H1 (cell line): ENCODE data around the gene MGST3. TPM values are rescaled to one million over a fixed set of nuclear protein-coding genes. Genes with fewer than 3 reads are reported as not detected.

Experiments used
- ASH2L ChIP-seq: fragments of 200-600, 300-600 bp; sonication (generic); IDR thresholded peaks from one replicate; pipeline ENCODE4 v1.7.1; 2017; ENCODE audit warnings: low read length
- CBX5 ChIP-seq: fragments of 300-800, 300-1000 bp; sonication (generic); IDR thresholded peaks from 2 replicates; pipeline ENCODE4 v1.7.1; 2016; ENCODE audit warnings: antibody characterized with exemption, low read length, low read depth
- EP300 ChIP-seq, 2 experiments: IDR thresholded peaks; 1 replicate in 1 of 2; 2 replicates in 1 of 2; pipeline ENCODE4 v1.6.1; 2011 to 2012; ENCODE audit warnings: low read depth in 2 of 2, low read length in 2 of 2, mild to moderate bottlenecking in 2 of 2, borderline replicate concordance in 1 of 2, inconsistent platforms in 1 of 2, moderate library complexity in 1 of 2
- RXRA ChIP-seq: IDR thresholded peaks from 2 replicates; pipeline ENCODE4 v1.6.1; 2011; ENCODE audit warnings: low read depth, mild to moderate bottlenecking, low read length, moderate library complexity; ENCODE audit not compliant: insufficient read depth
- SP1 ChIP-seq: IDR thresholded peaks from 2 replicates; pipeline ENCODE4 v1.6.1; 2011; ENCODE audit warnings: low read depth, low read length
- polyA plus RNA-seq, 7 experiments: library from polyadenylated mRNA; depleted of rRNA in 3 of 7; stranded (reverse) in 5 of 7; unstranded in 2 of 7; fragments of >200 nt in 5 of 7; fragments of 200-250 nt in 2 of 7; gene quantifications; 1 replicate in 5 of 7; 2 replicates in 1 of 7; 4 replicates in 1 of 7; pipeline versions ENCODE4 v1.2.1 to v1.2.3, GENCODE V29; 2011 to 2013; ENCODE audit warnings: missing spikeins in 2 of 7, mixed read lengths in 2 of 7
- total RNA-seq: library from RNA; stranded (reverse); fragmentation: NEBNext Ultra II Directional; extraction: Animal tissue kit (Norgen Biotek cat#: 25700); gene quantifications from 2 replicates; pipeline ENCODE4 v1.2.1, GENCODE V29; 2021
- TF ChIP-seq, protein P1 (sequence below): IDR thresholded peaks from 2 replicates; pipeline ENCODE4 v1.6.1; 2012; ENCODE audit warnings: inconsistent platforms

The MGST3 gene
- total and polyA plus RNA-seq, 2 of the 8 experiments (the other 6 are each of a cell fraction or from before 2014, with no cell fraction given) = 124 to 257 TPM

DNA sequence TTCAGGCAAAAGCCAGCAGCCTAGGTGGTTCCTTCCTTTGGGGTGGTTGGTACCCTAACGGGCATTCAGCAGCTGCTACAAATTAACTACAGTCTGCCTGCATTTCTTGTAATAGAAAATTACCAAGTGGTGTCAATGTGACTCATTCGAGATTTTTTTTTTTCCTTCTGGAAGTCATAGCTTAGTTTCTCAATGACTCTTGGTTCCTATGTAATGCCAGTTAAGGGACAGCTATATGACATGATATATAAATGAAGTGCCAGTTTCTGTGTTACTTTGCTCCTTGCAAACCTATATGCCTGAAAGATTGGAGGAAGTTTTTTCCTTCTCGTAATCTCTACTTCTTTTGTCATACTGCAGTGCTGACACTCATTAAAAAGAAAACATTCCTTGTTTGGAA is 2.6 kb downstream of the MGST3 start (continued):
- TF ChIP-seq ASH2L (no peak), SP1 (no peak), RXRA (no peak), EP300 (IDR thresholded peaks at IDR 0.05; ENCODE audit: borderline replicate concordance in 1 of 2, low read depth in 2 of 2, low read length in 2 of 2) (no peak), CBX5 (no peak)
- TF ChIP-seq, protein P1, sequence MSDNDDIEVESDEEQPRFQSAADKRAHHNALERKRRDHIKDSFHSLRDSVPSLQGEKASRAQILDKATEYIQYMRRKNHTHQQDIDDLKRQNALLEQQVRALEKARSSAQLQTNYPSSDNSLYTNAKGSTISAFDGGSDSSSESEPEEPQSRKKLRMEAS = no peak
